ENCODE data around the gene AGRN.

GRCh38 chr1:1081311-1082238 lies 61.7 kb downstream of the AGRN start:
- TF ChIP-seq TAF1 (IDR thresholded peaks at IDR 0.05; ENCODE audit: low read depth) (no peak), YY1 (IDR thresholded peaks at IDR 0.05; ENCODE audit: low read depth) (no peak), MAX (IDR thresholded peaks at IDR 0.05) (no peak), TCF12 (IDR thresholded peaks at IDR 0.05; ENCODE audit: low read depth) (no peak), EP300 (IDR thresholded peaks at IDR 0.05; ENCODE audit: borderline replicate concordance) (no peak), CREB1 (IDR thresholded peaks at IDR 0.05; ENCODE audit: low read depth) (no peak), RAD21 (IDR thresholded peaks at IDR 0.05; ENCODE audit: low read depth) (no peak)
